Stimulated activated CD4-positive, alpha-beta T cell treated with anti-CD3 and anti-CD28 coated beads, TNF-alpha, amount 100 ng/mL, for 1 hour (primary cell): ENCODE data around the gene SPCS1.
"Not testable (repeated sequence)": the region's sequence is repeated elsewhere in the genome, so short reads cannot be mapped to it uniquely, and the experiment has no call there.

ENCODE experiments used
- DNase-seq, 3 donors: peaks; one replicate each; pipeline ENCODE4 v3.0.0-alpha.2; 2020; ENCODE audit warnings: low read depth in 3 of 3, low spot score in 1 of 3

The SPCS1 gene

DNA sequence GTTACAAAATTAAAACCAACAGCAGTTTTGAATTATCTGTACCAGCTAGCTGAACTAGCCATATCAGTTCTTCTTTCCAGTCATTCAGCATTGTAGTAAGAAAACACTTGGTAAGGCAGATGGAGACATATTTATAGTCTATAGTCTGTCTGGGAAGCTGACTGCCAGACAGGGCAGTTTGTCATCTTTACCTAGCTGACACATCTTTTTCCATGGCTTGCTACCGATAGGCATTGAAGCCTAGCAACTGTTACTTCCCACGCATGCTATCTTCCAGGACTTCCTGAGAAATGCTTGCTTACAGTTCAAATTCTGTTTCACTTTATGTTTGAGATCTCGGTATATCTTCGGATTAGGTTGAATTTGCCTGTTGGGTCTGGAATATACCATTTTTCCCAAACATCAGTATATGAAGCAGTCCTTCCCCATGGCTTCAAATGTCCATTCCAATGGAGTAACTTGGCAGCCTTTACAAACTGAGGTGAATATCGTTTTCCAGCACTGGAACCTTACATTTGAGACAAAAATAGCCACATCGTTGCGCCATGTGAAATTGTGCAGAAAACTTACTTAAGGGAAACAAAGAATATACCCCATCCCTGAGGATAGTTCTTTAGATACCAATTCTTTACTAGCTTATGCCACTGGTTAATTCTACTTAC, 11.2 kb upstream of the SPCS1 start:
- DNase-seq = no peak

DNA sequence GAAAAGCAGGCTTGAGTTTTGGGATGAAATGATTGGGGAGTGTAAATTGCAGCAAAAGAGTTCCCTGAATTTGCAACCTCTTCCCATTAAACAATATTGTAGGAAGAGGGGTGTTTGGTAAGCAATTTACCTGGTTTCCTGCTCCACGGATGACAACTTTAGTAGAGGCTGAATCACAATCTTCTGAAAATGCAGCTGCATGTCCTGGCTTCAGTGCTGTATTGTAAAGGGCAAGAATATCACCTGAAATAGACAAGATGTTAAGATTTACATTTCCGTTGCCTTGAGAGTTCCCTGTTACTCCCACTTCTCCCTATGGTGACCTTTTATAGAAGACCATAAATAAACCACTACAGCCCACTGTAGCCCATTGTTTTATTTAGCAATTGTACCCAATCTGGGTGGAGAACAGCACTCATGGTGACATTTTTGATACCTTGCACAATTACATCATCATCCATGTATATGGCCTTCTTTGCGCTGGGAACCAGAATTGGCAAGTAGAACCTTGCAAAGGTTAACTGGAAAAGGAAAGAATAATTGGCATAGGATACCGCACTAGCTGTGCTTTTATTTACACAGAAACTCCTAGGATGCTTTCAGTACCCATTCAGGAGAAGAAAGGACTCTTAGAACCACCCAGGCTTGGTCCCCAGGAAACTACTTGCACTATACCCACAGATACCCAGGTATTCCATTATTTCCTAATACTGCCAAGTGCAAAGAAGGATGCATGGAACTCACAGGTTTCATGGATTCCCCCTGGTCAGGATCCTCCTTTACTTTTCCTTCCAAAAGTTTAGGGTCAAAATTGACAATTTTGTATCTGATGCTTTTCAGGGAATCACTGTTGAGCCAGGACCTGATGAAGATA, 9.9 kb upstream of the SPCS1 start:
- no peak for DNase-seq

DNA sequence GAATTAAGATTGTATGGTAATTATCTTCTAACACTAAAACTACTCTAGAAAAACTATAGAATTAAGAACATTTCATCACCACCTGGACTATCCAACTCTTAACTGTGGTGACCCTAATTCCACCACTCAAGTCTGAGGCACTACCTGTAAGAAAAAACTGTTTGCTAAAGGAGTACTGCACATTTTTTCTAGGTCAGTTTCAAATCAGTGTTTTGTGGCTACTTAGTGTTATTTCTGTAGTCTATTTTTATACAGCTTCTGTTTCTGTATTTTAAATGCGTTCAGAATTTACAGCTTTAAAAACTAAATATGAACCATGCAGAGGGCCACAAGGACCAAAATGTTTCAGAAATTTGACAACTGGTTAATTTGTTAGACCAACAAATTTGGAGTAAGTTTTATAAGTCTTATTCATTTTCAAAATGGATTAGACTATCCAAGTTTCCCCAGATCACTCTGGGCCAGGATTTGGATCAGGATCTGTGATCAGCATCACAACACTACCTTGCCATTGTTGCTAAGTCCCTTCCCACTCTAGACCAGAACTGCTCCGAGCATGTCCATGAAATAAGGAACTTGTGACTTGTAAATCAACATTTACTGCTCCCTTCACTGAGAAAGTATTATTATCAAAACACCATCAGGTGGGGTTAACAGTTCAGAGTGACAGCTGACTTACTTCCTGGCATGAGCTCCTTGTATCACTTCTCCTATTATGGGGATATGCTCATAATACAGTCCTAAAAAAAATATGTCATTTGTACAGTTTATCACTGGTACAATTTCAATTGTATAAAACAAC, 8.9 kb upstream of the SPCS1 start:
- DNase-seq = no peak

DNA sequence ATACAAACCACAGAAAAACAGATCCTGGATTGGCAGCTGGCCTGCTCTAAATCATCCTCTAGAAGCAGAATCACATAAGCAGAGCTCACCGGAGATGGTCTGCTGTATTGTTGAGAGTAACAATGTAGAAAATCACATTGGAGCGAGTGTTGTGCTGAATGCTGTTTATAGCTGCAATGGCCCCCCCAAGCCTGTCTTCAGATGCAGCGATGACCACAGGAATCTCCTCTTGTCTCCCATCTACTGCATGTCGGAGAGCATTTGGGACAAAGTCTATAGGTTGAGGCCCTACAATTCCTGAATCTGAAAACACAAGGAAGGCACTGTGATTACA, 8.3 kb upstream of the SPCS1 start:
- no peak for DNase-seq

DNA sequence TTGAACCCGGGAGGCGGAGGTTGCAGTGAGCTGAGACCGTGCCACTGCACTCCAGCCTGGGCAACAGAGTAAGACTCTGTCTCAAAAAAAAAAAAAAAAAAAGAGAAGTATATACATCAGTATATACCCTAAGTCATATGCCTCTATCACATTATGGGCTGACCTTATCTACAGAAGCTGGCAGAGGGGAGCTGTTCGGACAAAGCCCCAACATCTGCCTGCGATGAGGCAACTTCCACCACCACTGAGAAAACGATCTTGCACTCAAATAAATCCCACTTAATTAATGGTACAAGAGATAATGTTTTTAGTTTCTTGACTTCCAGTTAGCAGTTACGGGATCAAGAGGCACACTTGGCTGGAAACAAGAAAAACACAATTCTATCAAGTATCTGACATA, 2.6 kb upstream of the SPCS1 start:
- no peak for DNase-seq

DNA sequence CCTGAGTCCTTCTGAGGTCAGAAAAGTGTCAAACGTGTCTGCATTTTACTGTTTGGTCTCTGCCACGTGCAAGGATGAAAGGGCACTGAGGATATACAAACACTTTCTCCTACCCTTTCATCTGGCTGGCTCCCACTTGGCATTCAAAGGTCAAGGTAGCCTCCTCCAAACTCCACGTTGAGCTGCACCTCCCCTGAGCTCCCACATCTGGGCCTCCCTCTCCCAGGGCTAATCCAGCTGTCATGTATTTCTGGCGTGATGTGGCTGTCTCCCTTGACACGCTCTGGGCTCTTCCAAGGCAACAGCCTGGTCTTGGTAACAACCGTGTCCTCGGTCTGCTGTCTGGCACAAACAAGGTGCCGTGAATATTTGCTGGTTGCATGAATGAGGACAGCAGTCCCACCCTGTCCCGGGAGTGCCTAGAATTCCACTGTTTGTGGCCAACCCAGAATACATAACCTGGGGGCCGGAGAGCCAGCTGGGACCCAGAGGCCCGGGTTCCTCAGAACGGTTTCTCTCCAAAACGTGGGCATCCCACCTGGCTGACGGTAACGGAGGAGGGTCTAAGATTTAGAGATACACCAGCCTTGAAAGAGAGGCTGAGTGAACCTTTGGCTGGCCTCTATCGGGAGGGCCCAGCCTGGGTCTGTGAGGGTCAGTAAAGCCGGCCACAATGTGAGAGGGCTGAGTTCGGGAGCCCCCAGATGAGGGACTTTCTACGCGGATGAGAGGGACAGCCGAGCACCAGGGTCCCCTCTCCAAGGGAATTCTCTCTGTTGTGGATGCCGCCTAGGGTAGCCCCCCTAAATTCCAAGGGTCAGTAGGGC, 1.1 kb upstream of the SPCS1 start:
- DNase-seq = no peak

DNA sequence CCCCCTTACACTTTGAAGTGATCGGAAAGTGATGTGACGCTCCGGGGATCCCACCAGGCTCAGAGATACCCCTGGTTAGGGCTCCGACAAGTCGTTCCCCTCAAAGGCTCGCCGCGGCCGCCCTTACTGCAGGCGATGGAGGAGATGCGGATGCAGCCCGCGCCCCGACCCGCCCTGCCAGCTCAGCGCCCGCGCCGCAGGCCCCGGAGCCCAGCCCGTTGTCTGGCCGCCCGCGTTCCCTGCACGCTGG, 543 bp upstream of the SPCS1 start:
- no peak for DNase-seq

DNA sequence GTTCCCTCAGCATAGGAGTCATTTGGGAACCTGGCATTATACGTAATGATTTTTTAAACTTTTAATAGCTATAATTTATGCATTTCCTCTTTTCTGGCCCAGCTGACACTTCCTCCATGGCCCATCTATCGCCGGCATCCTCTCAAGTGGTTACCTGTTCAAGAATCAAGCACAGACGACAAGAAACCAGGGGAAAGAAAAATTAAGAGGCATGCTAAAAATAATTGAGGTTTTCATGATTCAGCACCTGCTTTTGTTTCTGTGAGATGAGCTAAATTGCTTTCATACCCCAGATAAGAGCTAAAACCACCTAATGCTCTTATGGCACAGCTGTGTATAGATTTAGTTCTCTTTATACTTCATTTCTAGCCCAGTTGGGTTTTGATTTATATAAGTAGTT, 1.7 kb downstream of the SPCS1 start:
- DNase-seq = no peak

DNA sequence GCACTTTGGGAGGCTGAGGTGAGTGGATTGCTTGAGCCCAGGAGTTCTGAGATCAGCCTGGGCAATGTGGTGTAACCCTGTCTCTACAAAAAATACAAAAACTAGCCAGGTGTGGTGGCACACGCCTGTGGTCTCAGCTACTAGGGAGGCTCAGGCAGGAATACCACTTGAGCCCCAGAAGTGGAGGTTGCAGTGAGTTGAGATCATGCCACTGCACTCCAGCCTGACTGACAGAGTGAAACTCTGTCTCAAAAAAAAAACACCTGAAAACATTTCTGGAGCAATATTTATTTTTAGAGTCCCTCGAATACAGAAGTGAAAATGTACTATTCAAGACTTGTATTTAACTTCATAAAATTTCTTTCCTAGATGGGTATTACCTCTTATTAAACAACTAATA, 4.6 kb downstream of the SPCS1 start:
- no peak for DNase-seq

DNA sequence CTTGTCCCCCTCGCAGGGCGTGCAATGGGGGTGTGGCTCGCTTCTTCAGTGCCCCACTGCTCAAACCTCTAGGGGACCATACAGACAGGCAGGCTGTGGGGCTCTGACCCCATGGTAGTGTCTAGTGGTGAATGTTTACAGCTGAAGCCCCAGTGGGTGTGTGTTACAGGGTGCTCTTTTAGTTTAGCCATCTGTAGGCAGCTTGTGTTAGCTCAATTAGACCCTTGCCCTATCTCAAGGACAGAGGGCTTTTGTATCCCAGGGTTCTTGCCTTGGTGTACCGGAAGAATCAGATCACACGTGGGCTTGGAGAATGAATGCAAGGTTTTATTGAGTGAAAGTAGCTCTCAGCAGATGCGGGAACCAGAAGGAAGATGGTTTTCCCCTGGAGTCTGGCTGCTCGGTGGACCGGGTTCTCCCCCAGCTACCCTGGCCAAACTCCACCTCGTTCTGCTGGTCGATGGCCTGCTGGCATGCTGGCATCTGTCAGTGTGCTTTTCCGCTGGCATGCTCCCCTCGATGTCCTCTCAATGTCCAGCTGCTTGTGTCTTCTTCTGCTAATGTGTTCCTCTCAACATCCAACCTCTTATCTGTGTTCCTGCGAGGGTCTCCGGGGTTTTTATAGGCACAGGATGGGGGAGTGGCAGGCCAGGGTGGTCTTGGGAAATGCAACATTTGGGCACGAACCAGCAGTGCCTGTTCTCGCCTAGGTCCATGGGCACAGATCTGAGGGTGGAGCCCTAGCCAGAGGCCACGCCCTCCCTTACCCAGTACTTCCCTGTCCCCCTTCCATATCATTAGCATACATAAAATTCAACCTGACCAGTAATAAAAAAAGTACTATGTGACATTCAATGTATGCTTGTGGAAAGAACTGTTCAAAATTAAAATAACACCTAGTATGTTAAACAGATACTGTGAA, 6.6 kb downstream of the SPCS1 start:
- no peak for DNase-seq

DNA sequence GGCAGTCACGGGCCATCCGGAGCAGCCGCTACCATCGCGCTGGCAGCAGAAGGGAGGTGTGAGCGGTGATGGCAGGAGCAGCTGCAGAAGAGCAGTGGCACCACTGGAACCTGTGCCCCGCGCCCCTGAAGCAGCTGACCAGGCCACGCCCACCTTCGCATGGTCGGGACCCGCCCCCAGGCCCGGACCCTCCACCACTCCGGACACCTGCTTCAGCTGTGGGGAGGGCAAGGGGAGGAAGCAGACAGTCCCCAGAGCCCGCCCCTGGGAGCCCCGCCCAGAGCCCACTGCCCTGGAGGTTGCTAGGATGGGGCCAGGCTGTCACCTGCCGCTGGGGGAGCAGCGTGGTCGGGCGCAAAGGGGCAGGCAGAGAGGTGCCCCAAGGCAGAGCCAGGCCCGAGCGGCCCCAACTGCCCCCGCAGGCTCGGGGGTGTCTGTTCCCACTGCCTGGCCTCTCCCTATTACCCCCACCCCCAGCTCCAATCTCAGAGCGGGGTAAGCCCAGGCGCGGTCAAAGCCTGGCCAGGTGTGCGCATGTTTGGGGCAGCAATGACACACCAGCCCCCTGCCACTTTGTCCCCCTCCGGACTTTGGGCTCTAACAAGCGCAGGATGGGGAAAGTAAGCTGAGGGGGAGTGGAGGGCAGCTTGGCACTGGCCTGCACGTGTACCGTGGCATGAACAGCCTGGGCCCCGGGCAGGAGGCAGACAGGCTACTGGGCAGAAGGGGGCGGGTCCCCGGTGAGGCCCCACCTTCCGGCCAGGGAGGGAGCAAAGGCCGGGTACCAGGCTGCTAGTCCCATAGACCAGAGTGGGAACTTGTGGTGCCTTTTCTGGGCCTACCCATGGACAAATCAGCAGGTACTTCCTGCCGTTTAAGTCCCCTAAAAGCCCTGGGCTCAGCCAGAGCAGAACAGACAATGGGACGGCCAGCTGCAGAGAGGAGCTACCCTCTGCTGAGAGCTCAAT, 8.7 kb downstream of the SPCS1 start:
- no peak for DNase-seq

DNA sequence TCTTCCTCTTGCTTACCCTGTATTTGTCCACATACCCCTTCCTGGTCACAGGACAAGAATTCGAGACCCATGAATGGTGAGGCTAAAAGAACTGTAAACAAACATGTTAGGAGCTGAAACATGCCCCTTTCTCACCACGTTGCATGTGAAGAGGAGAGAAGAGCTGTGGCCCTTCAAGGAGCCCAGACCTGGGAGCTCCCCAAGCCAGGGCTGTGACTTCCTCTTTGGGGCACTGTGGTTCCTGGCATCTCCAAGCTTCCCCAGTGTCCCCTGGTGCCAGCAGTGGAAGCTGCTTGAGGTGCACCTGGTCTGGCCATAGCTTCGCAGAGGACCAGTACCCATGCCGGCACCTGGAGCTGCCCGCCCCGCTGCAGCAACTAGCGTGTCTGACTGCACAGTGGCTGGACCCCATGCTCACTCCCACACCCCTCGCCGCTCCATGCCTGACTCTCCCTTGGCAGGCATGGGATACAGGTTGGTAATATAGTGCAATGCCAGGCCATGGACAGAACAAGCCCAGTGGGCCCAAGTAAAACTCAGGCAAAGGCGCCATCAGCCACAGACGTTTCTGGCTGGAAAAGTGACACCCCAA, 9.9 kb downstream of the SPCS1 start:
- no peak for DNase-seq

DNA sequence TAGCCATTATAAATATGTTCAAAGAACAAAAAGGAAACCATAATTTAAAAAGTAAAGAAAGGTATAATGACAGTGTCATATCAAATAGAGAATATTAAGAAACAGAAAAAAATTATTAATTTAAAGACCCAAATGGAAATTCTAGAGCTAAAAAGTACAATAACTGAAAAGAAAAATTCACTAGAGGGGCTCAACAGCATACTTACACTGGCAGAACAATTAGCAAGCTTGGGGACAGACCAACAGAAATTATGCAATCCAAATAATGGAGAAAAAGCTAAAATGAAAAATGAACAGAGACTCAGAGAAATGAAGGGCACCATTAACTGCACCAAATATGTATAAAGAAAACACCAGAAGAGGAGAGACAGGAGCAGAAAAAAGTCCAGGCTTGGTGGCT, 13.7 kb downstream of the SPCS1 start:
- no peak for DNase-seq

DNA sequence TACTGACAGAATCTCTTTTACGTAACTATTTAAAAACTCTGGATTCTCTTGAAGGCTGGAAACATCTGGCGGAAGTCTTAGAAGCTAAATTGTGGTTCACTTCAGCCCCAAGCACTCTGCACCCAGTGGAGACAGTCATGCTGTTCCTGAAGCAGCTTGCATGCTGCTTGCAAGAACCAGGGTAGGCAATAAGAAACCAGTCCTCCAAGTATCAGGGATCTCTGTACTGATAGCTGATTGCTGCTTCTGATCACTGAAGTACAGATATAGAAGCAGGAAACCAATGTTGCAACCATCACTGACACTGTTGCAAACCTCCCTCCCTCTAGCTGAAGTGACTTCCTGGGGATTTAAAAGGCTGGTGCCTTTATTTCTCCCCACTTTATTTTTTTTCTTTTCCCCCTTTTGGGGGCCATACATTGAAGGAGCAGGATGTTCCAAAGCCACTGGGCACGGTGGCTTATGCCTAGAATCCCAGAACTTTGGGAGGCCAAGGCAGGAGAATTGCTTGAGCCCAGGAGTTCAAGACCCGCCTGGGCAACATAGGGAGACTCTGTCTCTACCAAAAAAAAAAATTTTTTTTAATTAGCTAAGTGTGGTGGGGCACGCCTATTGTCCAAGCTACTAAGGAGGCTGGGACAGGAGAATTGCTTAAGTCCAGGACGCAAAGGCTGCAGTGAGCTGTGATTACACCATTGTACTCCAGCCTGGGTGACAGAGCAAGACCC, 15.3 kb downstream of the SPCS1 start:
- DNase-seq = no peak

DNA sequence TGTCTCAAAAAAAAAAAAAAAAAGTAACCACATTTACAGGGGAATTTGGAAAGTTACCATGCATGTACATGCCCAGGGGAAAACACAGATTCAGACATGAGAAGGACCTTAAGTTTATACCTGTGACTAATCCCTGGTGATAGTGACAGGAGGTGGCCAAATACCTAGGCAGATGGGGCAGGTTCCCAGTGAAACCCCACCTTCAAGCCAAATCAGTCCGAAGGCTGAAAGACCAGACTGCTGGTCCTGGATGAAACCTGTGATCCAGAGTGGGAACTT, 15.8 kb downstream of the SPCS1 start:
- DNase-seq = no peak

DNA sequence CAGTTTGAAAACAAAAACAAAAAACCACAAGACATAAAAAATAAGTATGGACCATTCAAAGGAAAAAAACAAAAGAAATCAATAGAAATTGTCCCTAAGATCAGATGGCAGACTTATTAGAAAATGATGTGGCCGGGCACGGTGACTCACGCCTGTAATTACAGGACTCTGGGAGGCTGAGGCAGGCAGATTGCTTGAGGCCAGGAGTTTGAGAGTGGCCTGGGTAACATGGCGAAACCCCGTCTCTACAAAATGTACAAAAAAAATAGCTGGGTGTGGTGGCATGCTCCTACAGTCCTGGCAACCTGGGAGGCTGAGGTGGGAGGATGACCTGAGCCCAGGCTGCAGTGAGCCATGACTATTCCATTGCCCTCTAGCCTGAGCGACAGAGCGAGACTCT, 16.6 kb downstream of the SPCS1 start:
- no peak for DNase-seq

DNA sequence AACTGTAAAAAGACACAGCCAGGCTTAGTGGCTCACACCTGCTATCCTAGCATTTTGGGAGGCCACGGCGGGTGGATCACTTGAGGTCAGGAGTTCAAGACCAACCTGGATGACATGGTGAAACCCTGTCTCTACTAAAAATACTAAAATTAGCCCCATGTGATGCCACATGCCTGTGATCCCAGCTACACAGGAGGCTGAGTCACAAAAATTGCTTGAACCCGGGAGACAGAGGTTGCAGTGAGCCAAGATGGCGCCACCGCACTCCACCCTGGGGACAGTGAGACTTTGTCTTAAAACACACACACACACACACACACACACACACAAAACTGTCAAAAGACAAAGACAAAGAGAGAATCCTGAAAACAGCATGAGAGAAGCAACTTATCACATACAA, 18.0 kb downstream of the SPCS1 start:
- DNase-seq = no peak

DNA sequence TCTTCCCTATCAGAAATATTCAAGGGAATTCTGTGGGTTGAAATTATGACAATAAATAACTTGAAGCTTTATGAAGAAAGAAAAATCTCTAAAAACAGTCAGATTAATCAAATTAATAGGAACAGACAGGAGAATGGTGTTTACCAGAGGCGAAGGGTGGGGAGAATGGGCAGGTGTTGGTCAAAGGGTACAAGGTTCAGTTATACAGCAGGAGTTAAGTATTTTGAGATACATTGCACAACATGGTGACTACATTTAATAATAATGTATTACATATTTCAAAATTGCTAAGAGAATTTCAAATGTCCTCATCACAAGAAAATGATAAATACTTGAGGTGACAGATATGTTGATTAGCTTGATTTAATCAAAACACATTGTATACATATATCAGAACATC, 18.6 kb downstream of the SPCS1 start:
- DNase-seq = no peak

DNA sequence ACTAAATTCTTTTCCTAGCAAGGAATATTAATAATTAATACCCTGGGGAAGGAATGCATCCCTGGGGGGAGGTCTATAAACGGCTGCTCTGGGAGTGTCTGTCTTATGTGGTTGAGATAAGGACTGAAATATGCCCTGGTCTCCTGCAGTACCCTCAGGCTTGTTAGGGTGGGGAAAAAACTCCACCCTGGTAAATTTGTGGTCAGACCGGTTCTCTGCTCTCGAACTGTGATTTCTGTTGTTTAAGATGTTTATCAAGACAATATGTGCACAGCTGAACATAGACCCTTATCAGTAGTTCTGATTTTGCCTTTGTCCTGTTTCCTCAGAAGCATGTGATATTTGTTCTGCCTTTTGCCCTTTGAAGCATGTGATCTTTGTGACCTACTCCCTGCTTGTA, 22.8 kb downstream of the SPCS1 start:
- DNase-seq = not testable (repeated sequence)
